Measurements from ENCODE around the gene CIDEB. TPM values are rescaled to one million over a fixed set of nuclear protein-coding genes. Genes with fewer than 3 reads are reported as not detected.

The CIDEB gene
- total and polyA plus RNA-seq, 2 of the 8 experiments (the other 6 are each of a cell fraction or from before 2014, with no cell fraction given): 0.11 TPM; not detected in 1

GRCh38 chr14:24340606-24341005 lies 32.8 kb upstream of the CIDEB start (continued):
- TF ChIP-seq SAP30 (IDR thresholded peaks at IDR 0.05; ENCODE audit: insufficient read depth, insufficient replicate concordance, low read length) (no peak), SIX5 (IDR thresholded peaks at IDR 0.05; ENCODE audit: low read depth, low read length) (no peak), E2F6 (IDR thresholded peaks at IDR 0.05) (no peak), EZH2 (IDR thresholded peaks at IDR 0.05; ENCODE audit: low read depth, low read length, severe bottlenecking) (no peak)
